NCI-H2107 treated with DMSO at 0.1 percent for 48 hours (cell line): ENCODE data around the gene ZNF362.

Source experiments
- DNase-seq: peaks from one replicate; lab custom pipeline; 2025; ENCODE audit not compliant: unreplicated experiment; lab: John Stamatoyannopoulos, UW

Gene ZNF362

DNA sequence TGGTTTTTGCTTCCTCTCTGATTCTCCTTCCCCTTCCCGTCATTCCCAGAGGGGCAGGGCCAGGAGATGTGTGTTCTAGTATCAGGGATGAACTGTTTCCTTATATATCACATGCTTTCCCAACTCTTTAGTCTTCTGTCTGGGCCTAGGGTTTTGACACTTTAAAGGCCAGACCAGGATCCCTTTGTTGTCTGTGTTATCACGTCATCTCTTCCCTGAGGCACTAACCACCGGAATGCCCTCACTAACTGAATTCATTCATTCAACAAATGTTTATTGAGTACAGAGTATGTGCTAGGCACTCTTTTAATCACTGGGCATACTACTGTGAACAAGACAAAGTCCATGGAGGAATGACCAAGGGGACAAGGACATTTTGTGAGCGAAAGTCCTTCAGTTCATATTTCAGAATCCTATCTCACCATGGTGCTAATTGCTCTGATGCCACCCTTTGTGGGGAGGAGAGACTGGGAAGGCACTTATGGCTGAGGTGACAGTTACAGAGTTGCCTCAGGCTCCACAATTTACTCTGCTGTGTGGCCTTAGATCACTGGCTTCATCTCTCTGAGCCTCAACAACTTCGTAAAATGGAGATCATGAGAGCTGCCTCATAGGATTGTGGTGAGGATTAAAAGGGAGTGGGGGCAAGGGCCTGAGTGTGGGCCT lies 12.0 kb upstream of the ZNF362 start:
- peak; percentile 41 for DNase-seq

- DNase-seq = peak; percentile 94
Measured at GRCh38 chr1:33244809-33245186, 11.5 kb upstream of the ZNF362 start.

- no peak for DNase-seq
Measured at GRCh38 chr1:33246171-33246570, 10.1 kb upstream of the ZNF362 start.

- no peak for DNase-seq
Measured at GRCh38 chr1:33247545-33247944, 8.7 kb upstream of the ZNF362 start.

- DNase-seq = no peak
Measured at GRCh38 chr1:33248244-33248643, 8.0 kb upstream of the ZNF362 start.

- no peak for DNase-seq
Measured at GRCh38 chr1:33249422-33249821, 6.9 kb upstream of the ZNF362 start.

GRCh38 chr1:33250217-33250616 lies 6.1 kb upstream of the ZNF362 start:
- no peak for DNase-seq

DNA sequence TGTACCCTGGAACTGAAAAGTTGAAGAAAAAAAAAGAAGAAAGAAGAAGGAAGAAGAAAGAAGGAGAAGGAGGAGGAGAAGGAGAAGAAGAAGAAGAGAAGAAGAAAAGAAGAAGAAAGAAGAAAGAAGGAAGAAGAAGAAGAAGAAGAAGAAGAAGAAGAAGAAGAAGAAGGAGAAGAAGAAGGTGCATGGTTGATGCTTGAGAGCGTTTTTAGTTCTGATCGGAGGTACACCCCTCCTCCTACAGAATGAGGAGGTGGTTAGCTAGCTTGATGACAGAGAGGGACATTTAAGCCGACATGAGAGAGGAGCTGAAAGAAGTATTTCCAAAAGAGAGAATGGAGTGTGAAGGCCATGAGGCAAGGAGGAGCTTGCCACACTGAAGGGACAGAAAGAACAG lies 5.6 kb upstream of the ZNF362 start:
- no peak for DNase-seq

DNA sequence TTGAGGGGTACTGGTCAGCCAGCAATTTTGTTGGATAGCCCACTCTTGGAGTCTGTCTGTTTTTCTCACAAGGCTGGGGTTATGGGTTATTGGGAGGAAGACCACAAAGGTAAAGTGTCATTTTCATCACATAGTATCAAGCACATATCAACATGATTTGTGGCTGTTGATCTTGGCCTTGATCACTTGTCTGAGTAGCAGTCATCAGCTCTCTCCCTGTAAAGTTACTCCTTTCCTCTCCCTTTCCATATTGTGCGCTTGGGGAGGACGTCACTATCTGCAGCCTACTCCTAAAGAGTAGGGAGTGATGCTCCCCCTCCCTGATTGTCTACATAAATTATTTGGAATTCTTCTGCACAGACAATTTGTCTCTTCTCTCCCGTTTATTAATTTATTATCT lies 1.8 kb upstream of the ZNF362 start:
- DNase-seq = no peak

DNA sequence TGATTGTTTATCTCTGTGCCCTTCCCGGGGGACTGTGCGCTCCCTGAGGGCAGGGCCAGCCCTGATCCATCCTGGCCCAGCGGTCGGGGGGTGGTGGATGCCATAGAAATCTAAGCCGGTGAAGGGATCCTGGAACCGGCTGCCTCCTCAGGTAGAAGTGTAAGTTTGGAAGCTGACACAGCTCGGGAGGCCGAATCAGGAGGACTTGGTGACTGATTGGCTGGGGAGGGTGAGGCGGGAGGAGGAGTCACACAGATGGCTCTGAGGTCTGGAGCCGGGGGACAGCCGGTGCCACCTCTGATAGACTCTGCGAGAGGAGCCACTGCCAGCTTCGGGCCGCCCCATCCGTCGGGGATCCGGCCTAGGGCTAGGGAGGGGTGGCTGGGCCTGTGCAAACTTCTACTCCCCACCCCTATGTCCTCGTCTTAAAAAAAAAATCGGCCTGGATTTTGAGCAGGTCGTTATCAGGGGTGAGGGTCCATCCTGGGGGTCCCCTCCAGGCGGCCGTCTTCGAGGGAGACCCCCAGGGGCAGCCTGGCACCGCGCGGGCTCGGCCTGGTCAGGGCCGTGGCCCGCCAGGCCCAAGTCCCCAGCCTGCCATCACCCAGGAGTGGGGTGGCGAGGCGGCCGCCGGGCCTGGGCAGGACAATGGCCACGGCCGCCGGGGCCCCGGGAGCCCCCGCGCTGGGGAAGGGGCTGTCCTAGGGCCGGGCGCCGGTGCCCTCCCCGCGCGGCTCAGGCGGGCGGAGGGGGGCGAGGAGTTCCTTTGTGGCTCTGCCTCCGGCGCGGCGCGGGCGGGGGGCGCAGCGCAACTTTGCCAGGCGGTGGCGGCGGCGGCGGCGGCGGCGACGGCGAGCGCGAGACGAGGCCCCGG lies 708 bp upstream of the ZNF362 start:
- DNase-seq = peak; percentile 89

- no peak for DNase-seq
Measured at GRCh38 chr1:33256221-33256470, 146 bp upstream of the ZNF362 start.

DNA sequence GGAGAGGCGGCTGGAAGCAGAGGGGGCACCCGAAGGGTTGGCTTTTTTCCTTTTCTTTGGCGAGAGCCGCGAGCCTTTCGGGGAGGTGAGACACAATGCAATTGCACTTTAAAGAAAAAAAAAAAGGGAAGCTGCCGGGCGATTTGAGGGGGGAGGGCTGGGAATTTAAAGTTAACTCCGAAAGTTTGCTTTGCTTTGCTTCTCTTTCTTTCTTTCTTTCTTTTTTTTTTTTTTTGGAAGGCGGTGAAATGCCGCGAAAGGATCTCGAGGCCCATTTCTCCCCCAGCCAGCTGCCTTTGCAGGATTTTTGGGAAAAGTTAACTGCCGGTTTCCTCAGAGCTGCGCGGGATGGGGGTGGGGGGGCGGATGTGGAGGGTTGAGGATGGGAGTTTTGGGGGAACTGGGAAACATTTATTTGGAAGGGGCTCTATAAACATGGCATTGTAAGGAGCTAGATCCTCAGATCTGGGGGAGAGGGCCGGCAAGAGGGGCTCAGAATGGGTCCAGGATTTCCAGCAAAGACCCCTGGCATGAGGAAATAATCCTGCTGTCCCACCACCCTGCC lies 997 bp downstream of the ZNF362 start:
- no peak for DNase-seq

DNA sequence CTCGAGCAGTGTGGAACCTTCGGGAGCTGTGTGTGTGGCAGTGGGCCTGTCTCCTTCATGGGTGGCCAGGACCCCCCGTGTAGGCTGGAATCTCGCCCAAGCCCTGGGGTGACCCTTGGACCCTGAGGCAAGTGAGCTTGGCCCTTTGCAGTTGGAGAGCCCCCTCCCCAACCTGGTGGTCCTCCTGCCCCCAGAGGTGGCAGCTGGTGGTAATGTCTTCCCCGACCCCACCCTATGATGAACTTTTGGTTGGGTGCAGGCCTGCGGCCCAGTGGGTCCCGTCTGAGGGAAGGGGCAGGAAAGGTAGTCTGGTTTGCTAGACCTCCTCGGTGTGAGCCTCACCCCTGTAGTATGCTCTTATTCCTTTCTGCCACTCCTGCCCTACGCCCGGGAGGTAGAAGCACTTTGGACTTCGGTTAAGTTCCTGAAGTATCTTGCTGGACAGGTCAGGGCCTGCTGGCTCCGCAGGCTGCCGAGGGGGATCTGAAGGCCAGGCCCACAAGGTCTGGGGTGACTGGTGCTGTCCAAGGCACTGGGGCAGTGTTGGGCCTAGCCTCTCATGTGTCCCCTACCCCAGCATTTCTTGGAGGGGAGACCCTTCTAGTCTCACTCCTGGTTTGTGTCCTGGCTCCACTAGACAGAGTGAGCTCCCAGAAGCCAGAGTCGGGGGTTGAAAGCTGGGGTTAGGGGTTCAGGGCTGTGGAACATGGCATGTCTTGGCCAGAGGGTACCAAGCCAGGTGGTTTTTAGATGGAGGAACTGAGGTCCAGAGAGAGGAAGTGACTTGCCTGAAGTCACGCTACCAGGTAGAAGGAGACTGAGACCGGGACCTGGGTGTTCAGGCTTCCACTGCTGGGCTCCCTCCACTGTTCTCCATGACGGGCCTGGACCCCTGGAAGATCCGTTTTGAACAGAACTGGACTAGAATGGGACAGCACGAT lies 1.8 kb downstream of the ZNF362 start:
- DNase-seq = no peak

DNA sequence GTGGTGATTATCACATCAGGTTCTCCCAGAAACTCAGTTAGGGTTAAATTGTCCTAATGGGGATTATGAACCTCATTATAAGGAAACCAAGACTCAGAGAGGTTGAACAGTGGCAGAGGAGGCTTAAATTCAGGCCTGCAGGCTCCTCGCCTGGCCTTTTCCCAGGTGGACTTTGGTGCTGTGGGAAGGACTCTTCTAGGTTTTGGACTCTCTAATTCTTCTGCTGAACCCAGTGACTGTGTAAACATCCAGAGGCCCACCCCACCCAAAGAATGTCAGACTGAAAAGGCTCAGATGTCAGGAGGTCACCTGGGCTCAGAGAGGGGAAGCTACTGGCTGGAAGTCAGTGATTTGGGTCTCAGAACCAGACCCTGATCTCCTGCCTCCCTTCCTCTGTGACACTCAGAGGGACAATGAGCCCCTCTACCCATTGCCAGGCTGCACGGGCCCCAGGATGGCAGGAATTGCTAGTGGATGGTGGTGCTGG lies 2.5 kb downstream of the ZNF362 start:
- DNase-seq = no peak

GRCh38 chr1:33259879-33260278 lies 3.6 kb downstream of the ZNF362 start:
- DNase-seq = no peak

DNA sequence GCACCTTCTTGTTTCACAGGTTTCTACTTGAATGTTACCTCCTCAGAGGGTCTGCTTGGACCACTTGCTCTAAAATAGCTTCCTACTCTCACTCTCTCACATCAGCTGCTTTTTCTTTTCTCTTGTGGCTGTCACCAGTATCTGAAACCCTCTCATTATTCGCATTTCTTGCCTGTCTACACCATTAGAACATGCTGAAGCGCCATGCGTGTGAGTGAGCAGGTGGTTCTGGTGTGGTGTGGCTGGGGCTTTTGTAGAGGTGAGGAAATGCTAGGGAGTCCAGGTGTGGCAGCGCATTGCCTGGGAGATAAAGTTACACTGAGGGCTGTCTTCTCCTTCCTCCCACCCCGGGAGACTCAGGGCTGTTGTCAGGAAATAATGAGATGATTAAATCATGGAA lies 4.1 kb downstream of the ZNF362 start:
- DNase-seq = peak; percentile 90

- no peak for DNase-seq
Measured at GRCh38 chr1:33261344-33261743, 5.1 kb downstream of the ZNF362 start.

DNA sequence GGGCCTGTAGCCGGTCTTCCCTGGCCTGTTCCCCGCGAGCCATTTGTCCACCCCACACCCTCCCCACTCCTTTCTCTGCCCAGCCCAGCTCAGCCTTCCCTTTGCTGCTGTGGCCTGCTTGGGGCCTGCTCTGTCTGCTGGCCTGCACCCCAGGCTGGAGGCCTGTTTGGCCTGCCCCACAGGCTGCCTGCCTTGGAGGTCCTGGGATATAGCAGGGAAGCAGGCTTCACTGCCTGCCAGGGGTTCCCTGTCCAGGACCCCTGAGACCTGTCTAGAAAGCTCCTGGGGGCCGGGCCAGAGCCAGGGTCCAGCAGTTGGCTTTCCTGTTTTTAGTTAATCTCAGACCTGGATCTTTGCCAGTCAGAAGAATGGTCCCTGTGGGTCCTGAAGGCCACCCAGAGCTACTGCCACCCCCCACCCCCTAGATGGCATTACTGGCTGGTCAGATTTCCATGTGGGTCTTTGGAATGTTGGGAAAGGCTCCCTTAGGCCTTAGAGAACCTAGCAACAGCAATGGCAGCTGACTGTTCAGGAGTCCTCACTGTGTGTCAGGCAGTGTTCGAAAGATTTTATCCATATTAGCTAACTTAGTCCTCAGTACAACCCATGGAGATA lies 7.7 kb downstream of the ZNF362 start:
- no peak for DNase-seq

- no peak for DNase-seq
Measured at GRCh38 chr1:33265780-33266605, 9.7 kb downstream of the ZNF362 start.

- no peak for DNase-seq
Measured at GRCh38 chr1:33266766-33267165, 10.5 kb downstream of the ZNF362 start.
